GM06990 (cell line): Measurements from ENCODE around the gene SEPHS2.
"Not testable (repeated sequence)": the region's sequence is repeated elsewhere in the genome, so short reads cannot be mapped to it uniquely, and the experiment has no call there.

Experiments used
- DNase-seq: peaks from one replicate; pipeline ENCODE4 v3.0.0-alpha.2; 2011; ENCODE audit not compliant: insufficient read length; ENCODE audit errors: extremely low read depth
- H3K27me3 ChIP-seq: replicated peaks from 2 replicates; pipeline ENCODE4 v1.6.0; 2011; ENCODE audit warnings: low read length; ENCODE audit not compliant: control insufficient read depth, insufficient read depth
- H3K36me3 ChIP-seq: 2 replicates; pipeline ENCODE4 v1.5.1; 2011; ENCODE audit warnings: low read length; ENCODE audit not compliant: control insufficient read depth, insufficient read depth
- H3K4me3 ChIP-seq: replicated peaks from 2 replicates; pipeline ENCODE4 v1.5.1; 2011; ENCODE audit warnings: low read depth, mild to moderate bottlenecking, control low read depth, low read length
- TF ChIP-seq, protein P1 (sequence below): IDR thresholded peaks from 2 replicates; pipeline ENCODE4 v1.5.1; 2011; ENCODE audit warnings: low read length, control low read depth, mild to moderate bottlenecking, inconsistent platforms; ENCODE audit not compliant: insufficient read depth, poor library complexity, severe bottlenecking

SEPHS2 gene

GRCh38 chr16:30459456-30459855, 13.8 kb upstream of the SEPHS2 start:
- no peak overlapping the region for H3K4me3 ChIP-seq
- no peaks in the 10 kb centered on the region for H3K27me3 ChIP-seq
- TF ChIP-seq, protein P1, sequence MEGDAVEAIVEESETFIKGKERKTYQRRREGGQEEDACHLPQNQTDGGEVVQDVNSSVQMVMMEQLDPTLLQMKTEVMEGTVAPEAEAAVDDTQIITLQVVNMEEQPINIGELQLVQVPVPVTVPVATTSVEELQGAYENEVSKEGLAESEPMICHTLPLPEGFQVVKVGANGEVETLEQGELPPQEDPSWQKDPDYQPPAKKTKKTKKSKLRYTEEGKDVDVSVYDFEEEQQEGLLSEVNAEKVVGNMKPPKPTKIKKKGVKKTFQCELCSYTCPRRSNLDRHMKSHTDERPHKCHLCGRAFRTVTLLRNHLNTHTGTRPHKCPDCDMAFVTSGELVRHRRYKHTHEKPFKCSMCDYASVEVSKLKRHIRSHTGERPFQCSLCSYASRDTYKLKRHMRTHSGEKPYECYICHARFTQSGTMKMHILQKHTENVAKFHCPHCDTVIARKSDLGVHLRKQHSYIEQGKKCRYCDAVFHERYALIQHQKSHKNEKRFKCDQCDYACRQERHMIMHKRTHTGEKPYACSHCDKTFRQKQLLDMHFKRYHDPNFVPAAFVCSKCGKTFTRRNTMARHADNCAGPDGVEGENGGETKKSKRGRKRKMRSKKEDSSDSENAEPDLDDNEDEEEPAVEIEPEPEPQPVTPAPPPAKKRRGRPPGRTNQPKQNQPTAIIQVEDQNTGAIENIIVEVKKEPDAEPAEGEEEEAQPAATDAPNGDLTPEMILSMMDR: no peak
- DNase-seq: no peak
- no peaks in the 10 kb centered on the region for H3K36me3 ChIP-seq

DNA sequence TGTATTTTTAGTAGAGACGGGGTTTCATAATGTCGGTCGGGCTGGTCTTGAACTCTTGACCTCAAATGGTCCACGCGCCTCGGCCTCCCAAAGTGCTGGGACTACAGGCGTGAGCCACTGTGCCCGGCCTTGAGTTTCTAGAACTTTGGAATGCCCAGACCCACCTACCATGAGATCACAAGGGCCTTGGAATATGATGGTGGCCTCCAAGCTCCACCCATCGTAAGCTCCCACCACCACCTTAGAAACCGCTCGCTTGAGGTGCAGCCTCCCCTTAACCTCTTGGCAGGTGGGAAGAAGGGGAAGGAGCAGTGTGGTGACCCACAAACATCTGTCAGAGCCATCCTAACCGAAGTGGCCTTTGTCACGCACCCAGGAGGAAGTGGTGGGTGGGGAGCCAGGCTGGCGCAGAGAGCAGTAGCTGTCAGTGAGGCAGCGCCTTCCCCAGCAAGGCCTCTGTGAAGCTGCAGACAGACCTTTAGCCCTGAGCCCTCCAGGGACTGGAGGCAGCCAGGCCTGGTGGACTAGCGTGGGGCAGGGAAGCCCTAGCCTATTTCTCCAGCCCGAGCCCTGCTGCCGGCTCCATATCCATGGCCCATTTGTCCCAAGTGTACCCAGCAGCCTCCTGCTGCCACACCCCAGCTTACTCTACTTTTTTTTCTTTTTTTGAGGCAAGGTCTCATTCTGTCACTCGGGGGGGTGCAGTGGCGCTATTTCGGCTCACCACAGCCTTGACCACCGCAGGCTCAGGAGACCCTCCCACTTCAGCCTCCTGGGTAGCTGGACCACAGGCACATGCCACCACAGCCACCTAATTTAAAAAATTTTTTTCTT, 13.1 kb upstream of the SEPHS2 start:
- DNase-seq: peak; percentile 90
- Histone ChIP-seq H3K36me3 (no peaks in the 10 kb centered on the region), H3K27me3 (no peaks in the 10 kb centered on the region), H3K4me3 (no peak overlapping the region; the same call in 1 of the 2 replicates)
- TF ChIP-seq, protein P1: no peak

DNA sequence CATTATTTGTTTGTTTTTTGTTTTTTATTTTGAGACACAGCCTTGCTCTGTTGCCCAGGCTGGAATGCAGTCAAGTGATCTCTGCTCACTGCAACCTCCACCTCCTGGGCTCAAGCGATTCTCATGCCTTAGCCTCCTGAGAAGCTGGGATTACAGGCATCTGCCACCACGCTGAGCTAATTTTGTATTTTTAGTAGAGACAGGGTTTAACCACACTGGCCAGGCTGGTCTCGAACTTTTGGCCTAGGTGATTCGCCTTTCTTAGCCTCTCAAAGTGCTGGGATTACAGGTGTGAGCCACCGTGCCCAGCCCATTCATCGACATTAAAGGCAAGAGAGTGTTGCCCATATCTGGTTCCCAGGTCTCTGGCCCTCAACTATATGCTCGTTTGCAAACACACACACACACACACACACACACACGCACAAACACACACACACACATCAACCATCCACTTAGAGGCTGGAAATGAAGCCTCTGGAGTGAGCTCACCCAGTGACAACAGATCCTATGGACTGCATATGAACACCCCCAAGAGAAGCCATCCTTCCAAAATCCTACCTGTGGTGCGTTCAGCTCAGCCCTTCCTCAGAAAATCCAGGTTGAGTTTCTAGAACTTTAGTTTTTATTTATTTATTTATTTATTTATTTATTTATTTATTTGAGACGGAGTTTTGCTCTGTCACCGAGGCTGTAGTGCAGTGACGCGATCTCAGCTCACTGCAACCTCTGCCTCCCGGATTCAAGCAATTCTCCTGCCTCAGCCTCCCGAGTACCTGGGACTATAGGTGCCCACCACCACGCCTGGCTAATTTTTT, 12.3 kb upstream of the SEPHS2 start:
- Histone ChIP-seq H3K36me3 (no peaks in the 10 kb centered on the region), H3K4me3 (no peak overlapping the region), H3K27me3 (no peaks in the 10 kb centered on the region)
- TF ChIP-seq, protein P1: no peak
- DNase-seq: no peak

DNA sequence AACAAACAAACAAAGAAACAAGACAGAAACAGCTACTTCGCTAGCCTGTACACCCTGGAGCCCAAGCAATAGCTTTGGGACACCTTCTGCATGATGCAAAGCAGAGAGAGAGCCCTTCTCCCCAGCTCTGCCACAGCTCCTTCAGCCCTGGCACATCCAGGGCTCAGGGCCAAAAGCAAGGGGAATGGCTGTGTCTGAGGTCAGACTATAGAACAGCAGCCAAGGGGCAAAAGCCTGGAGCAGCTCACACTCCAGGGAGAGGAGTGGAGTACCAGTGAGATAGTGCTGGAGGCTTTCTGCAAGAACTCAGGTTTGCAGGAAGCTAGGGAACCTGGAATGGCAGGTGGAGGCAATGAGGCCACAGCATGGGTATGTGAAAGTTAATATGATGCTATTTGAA, 11.6 kb upstream of the SEPHS2 start:
- Histone ChIP-seq H3K27me3 (no peaks in the 10 kb centered on the region), H3K36me3 (no peaks in the 10 kb centered on the region), H3K4me3 (no peak overlapping the region)
- DNase-seq: no peak
- TF ChIP-seq, protein P1: no peak

DNA sequence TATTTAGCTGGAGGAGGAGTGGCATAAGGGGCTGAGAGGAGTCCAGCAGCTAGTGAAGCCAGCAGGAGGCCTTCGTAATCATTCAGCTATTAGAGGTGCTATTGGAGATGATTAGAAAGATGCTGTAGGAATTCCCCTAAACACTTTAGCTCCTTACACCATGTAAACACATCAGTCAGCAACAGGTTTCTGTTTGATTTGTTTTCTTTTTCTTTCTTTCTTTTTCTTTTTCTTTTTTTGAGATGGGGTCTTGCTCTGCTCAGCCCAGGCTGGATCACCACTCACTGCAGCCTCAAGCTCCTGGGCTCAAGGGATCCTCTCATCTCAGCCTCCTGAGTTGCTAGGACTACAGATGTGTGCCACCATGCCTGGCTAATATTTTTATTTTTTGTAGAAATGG, 10.6 kb upstream of the SEPHS2 start:
- no peaks in the 10 kb centered on the region for H3K27me3 ChIP-seq
- no peak for DNase-seq
- TF ChIP-seq, protein P1: no peak
- H3K4me3 ChIP-seq: no peak overlapping the region
- H3K36me3 ChIP-seq: no peaks in the 10 kb centered on the region

DNA sequence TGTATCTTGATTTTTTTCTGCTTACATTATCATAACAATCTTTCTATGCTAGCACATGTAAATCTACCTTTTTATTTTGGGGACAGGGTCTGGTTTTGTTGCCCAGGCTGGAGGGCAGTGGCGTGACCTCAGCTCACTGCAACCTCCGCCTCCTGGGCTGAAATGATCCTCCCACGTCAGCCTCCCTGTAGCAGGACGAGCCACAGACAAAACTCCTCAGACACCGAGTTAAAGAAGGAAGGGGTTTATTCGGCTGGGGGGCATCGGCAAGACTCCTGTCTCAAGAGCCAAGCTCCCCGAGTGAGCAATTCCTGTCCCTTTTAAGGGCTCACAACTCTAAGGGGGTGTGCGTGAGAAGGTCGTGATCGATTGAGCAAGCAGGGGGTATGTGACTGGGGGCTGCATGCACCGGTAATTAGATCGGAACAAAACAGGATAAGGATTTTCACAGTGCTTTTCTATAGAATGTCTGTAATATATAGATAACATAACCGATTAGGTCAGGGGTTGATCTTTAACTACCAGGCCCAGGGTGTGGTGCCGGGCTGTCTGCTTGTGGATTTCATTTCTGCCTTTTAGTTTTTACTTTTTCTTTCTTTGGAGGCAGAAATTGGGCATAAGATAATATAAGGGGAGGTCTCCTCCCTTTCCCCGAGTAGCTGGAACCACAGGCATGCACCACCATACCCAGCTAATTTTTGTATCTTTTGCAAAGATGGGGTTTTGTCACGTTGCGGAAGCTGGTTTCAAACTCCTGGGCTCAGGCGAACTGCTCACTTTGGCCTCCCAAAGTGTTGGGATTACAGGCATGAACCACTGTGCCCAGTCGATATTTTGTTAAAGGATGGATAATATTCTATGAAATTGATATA, 7.3 kb upstream of the SEPHS2 start:
- not testable (repeated sequence) for DNase-seq, H3K4me3 ChIP-seq, H3K27me3 ChIP-seq, H3K36me3 ChIP-seq
